GM21528 (cell line): ENCODE data around the gene TOPAZ1.

Experiments used
- ATAC-seq: cut with Tn5 transposase; IDR thresholded peaks from one replicate; pipeline ENCODE4 v1.9.1; 2021; ENCODE audit warnings: mild to moderate bottlenecking, moderate library complexity; ENCODE audit not compliant: unreplicated experiment, low FRiP score

Gene TOPAZ1

DNA sequence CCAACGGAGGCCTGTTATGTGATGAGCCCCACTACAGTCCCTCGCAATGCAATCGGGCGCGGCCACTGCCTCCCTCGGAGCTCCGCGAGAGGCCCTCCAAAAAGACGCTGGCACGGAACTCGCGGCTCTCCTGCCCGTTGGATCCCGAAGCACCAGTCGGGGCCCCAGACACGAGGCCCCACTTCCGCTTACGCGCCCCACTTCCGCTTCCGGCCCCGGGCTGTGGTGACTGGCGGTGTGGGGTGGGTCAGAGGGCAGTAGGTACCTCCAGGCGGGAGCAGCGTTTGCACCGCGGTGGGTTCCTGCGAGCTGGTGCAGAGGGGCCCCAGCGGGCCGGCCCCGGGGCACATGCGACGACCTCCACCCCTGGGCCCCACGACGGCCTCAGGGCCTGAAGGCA, at the start of gene TOPAZ1:
Gene TOPAZ1 (plus strand): TSS at position 181 of the 400 bp plus-strand sequence. CDS start 168 bp downstream, at position 349.
- no peak for ATAC-seq

DNA sequence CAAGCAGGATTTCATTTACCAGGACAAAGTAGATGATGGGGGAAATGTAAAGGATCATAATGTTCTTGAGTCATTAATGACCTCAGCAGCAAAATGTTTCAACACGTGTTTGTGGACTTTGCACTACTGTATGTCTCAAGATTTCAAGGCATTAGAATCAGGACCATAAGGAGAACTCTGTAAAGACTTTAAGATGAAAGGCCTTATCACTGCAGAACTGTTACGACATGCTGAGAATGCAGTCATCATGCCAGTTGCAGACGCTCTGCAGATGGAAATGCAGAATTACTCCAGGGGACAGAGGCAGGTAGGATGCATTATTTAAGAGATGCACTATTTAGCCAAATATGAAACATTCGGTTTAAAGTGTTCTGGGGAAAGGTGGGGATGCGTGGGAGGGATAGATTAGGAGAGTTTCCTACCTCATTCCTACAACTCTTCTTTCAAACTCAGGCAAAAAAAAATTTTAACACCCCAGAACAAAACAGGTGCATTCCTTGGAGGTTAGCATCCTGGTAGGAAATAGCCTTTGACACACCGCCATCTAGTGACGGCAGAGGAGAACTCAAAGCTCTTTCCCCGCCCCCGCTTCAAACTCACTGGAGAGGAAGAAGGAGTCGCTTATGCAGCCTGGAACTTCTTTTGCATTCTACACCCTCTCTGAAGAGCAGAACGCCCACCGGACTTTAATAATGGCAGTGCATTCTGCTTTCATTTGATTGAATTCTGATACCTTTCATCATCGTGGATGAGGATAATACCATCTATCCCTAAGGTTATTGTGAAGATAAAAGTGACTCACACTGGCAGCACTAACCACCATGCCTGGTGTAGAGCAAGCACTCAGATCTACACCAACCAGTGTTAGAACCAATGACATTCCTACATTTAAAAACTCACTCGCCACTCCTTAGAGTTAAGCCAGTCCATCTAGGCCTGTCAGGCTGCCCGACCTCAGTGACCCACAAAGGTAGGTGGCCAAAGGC, 43.1 kb upstream of the TOPAZ1 start:
- ATAC-seq: no peak

GRCh38 chr3:44206261-44206660, 35.4 kb upstream of the TOPAZ1 start:
- no peak for ATAC-seq

DNA sequence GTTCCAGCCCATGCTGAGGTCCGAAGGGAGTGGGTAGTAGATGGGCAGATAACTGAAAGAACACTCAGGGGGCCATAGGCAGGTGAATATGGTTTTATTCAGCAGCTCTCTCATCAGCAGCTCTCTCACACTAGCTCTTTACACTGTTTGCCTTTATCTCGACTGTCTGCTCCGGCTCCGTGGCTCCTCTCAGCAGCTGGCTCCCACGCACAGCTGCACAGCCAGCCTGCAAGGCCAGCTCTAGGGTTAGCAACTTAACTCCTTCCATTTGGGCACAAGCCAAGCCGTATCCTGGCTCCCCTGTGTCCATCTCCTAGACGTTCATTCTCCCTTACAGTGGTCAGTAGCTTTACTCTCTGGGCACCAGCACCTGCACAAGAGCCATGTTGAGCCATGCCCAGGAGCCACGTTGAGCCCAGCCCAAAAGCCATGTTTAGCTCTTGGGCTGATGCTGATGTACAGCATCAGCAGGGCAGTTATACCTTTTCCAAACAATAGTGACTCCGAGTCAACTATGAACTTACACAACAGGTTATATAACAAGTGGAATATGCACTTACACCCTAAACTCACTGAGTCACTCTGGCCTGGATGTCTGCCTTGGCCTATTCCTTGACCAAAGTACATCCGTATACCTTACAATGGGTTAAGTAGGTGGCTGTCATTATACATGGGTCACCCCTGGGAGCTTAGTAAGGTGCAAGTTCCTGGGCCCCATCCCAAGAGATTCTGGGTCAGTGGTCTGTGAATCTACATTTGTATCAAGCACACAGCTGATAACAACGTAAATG, 34.6 kb upstream of the TOPAZ1 start:
- no peak for ATAC-seq

DNA sequence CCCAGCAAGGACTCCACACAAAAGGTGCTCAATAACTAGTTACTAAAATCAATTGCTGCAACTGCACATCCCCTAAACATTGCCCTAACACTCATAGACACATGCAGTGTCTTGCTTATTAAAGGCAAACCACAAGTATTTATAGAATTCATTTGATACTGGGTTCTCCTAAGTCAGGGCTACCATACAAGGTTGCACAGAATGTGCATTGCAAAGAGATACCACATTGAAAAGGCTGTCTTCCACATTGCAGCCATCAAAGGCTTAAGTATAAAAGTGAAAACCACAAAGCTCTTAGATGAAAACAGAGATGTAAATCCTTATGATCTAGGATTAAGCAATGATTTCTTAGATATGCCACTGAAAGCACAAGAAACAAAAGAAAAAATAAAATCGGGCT, 33.6 kb upstream of the TOPAZ1 start:
- ATAC-seq: no peak

DNA sequence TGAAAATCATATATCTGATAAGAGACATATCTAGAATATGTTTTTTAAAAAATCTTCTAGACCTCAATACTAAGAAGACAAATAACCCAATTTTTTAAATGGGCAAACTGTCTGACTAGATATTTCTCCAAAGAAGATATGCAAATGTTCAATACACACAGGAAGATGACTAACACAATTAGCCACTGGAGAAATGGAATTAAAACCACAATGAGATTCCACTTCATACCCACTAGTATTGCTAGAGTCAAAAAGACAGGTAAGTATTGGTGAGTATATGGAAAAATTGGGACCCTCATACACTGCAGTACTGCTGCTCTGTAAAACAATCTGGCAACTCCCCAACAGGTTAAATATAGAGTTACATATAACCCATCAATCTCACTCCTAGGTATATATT, 33.1 kb upstream of the TOPAZ1 start:
- ATAC-seq: no peak

DNA sequence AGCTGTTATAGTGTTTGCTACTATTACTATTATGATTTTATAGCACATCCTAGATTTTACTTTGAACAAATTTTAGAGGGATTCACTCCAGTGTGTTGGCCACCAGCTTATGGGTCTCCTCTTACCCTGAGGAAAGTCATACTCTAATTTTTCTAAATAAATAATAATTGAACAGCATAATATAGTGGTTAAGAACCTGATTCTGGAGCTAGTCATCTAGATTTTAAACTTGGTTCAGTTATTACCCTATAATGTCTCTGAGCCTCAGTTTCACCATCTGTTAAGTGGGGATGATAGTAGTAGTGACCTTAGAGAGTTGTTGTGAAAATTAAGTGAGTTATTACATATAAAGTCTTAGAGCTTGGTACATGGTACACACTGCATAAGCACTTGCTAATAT, 30.7 kb upstream of the TOPAZ1 start:
- no peak for ATAC-seq

DNA sequence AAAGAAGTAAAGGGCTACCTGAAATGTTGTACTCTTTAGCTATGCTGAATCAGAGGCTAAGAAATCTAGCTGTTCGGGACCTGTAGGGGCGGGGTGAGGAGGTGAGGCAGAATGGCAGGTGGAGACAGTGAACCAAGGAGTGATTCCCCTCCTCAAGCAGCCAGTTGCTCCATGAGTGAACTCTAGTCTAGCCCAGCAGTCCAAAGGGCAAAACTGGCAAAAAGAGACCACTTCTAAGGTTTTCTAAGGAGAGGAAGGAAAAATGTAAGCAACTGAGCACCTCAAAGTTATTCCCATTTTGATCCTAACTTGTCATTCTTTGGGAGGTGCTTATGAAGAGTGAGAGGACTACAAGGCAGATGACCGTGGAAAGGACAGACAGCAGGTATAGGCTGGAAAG, 19.3 kb upstream of the TOPAZ1 start:
- no peak for ATAC-seq

DNA sequence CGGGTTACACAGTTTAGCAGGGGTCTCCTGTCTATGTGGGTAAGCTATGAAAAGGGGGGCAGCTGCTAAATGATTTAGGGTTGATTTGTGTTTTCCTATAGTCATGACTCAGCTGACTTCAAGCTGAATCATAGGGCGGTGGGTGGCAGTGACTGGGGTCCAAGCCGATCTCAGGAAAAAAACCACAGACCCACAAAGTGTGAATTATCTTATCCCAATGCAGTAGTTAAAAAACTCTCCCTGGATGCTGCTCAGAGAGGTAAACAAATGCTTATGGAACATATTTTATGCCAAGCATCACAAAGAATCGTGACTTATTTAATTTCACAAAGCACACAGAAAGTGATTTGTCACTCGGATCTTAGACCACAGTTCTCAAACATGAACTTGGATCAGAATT, 18.4 kb upstream of the TOPAZ1 start:
- no peak for ATAC-seq

GRCh38 chr3:44224131-44224530, 17.6 kb upstream of the TOPAZ1 start:
- ATAC-seq: no peak

DNA sequence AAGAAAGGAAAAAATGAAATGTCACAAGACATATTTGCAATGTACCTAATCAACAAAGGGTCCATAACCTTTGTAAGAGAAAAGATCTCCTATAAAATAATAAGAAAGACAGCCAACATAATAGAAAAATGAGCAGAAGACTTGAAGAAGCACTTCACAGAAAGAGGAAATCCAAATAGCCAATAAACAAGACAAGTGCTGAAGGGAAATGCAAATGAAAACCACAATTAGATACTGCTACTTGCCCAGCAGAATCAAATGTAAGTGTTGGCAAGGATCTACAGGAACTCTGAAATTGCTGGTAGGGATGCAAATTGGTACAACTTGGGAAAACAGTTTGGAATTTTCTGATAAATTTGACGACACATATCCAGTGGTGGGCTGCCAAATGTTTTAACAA, 15.1 kb upstream of the TOPAZ1 start:
- ATAC-seq: no peak

GRCh38 chr3:44227632-44228031, 14.1 kb upstream of the TOPAZ1 start:
- no peak for ATAC-seq

- ATAC-seq: no peak
Measured at GRCh38 chr3:44228900-44229299, 12.8 kb upstream of the TOPAZ1 start.

DNA sequence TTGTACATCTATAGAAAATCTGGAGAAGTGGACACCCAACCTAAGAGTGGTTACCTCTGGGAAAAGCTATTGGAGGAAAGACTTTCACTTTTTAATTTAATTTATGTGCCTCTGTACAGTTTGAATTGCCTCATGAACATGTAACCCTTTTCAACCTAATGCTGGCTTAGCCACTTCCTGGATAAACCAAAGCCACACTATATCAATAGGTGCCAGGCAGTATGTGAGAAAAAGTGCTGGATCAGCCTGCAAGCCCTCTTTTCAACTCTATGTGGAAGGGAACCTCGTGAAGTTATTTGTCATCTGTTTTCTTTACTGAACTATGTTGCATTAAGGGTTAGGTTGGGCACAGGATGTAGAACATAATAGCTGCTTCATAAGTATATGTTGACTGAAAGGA, 9.3 kb upstream of the TOPAZ1 start:
- no peak for ATAC-seq

DNA sequence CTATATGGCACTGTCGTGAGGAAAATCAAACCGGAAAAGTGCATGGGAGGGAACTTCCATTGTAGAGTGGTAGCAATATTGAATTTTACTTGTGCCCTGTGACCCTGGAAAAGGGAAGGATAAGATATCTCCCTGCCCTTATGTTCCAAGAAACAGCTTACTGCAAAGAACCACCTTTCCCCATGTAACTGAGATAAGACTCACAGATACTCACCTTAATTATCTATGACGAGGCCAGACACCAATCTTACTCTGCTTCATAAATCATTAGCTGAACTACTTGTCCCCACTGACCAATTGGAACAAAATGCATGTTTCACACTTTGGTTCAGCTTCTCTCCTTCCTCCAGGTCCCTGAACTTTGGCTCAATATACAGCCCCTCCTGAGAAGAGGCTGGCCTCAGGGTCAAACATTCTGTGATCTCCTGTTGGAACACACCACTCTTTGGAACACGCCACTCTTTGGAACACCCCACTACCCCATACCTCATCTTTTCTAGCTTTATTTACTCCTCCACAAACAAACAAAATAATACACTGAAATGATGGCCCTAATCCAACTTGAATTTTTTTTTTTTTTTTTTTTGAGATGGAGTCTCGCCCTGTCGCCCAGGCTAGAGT, 6.9 kb upstream of the TOPAZ1 start:
- no peak for ATAC-seq

DNA sequence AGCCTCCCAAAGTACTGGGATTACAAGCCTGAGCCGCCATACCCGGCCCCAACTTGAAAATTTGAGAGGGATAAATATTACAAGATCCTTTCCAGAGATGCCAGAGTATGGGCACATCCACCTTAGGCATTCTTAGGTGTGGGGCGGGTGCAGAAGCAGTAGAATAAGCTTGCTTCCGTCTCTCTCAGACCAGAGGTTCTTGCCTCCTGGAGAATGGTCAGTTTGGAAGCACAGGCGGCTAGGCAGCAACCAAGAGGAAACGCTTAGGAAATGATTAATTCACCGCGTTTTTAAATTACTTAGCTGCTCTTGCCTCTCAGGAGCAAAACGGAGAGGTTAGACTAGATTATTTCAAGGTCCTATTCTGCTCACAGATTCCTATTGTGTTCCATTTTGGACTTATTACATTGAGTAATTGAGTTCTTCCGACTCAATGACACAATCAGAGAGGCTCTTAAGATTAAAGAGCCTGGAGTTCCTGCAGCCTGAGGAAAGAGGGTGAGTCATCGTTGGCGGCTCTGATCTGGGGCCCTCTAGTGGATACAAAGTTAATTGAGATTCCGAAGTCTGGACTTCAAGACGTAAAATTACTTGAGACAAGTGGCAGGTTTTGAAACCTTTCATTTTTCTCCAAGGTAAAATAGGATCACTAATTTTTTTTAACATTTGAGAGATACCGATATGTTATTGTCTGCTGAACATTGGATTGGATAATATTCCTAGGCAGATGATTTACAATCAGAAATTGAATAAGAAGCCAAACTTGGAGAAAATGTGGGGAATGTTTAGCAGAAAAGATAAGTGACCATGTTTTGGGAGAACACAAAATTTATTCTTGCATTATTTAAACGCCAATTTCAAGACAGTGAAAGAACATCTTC, 5.8 kb upstream of the TOPAZ1 start:
- no peak for ATAC-seq

DNA sequence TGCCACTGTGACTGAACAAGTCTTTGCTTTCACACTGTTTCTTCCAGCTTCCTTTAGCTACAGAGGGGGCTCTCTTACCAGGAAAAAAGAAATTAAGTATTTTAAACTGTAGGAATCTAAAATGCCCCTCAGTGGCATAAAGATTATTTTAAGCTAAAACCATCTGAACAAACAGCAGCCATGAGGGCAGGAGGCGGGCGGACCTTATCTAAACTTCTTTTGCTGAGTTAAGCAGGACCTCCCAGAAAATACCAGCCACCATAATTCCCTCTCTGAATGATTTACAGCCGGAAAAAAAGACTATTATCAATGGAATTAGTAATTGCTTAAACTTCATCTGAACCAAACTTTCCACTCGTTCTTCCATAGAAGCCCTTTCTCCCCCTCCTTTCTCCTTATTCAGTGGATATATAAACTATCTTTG, 5.2 kb upstream of the TOPAZ1 start:
- ATAC-seq: no peak

DNA sequence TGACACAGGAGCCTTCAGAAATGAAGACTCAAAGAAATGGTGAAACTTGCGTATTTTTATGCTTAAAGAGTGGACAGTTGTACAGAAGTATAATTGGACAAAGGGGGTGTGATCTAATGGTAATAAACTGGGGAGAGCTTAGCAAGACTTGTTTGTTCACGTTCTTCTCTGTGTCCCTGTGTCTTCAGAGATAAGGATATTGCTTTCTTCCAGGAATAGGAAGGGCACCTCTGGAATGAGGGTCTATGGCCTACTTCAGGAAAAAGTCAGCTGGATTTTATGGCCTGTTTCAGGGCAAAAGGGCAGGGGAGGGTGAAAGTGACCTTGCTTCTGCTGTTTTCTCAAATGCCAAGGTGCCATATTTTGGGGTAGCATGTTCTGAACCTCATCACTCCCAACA, 4.5 kb upstream of the TOPAZ1 start:
- no peak for ATAC-seq

DNA sequence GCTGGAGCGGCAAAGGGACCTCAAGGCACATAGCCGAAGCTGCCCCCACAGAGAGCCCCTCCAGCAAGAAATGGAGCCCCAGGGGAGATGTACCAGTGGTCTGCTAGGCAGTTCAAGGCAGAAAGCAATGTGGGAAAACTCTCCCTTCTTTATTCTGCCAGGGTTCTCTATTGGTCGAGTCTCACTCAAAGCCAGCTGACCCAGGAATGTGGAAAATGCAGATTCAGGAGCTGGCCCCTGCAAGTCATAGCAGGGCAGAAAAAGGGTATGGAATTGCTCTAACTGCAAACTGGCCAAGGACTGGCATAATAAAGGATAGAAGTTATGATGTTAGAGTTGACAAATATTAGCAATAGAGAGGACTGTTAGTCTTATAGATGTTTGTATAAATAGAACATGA, 4.0 kb upstream of the TOPAZ1 start:
- ATAC-seq: no peak

- ATAC-seq: no peak
Measured at GRCh38 chr3:44238889-44239288, 2.8 kb upstream of the TOPAZ1 start.
